HG02623 (cell line): ENCODE data around the gene PDE2A.

Experiments
- ATAC-seq: cut with Tn5 transposase; IDR thresholded peaks from one replicate; pipeline ENCODE4 v1.9.1; 2021; ENCODE audit warnings: moderate library complexity; ENCODE audit not compliant: unreplicated experiment

PDE2A gene

DNA sequence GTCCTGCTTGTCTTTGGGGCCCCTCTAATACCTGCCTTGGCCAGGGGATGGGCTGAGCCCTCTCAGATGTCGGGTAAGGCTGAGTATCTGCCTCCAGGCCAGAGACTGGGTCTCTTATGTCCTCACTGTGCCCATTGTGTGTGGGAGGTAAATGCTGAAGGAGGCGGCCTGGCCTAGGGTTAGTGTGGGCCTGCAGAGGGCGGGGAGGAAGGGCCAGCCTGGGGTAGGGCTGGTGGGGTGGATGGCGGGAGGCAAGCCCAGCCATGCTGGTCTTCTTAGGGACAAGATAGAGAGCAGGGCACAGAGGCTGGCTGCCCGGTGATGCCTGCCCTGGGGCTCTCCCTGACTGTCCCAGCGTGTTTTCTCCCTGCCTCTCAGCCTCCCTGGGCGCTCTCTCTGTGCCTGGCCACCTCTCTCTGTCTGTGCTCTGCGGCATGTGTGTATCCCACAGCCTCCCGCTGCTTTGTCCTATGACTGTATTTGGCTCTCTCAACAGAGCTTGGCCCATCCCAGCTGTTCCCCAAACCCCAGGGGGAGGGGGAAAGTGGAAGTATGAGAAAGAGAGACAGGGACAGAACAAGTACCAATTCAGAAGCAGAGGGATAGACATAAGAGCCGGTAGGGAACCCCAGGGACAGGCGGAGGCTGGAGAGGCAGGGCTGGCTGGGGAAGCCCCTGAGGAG lies 57.0 kb downstream of the PDE2A start:
- no peak for ATAC-seq

DNA sequence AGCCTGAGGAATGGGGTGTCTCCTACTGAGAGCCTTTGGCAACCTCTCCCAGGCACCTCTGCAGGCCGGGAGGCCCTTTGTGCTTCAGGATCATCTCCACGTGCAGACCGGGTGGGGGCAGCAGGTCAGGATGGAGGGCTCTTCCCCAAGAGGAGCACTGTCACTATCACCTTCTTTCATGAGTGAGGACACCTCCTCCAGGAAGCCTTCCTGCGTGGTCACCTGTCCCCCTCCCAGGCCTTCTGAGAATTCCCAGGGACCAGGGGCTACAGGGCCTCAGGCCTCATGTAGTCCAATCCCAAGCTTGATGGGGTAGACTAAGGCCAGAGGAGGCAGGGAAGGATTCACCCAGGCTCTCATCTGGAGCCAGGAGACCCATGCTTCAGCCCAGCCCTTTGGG lies 57.6 kb downstream of the PDE2A start:
- no peak for ATAC-seq

- ATAC-seq = no peak
Measured at GRCh38 chr11:72615329-72615728, 58.9 kb downstream of the PDE2A start.

GRCh38 chr11:72614381-72614780 lies 59.8 kb downstream of the PDE2A start:
- no peak for ATAC-seq

DNA sequence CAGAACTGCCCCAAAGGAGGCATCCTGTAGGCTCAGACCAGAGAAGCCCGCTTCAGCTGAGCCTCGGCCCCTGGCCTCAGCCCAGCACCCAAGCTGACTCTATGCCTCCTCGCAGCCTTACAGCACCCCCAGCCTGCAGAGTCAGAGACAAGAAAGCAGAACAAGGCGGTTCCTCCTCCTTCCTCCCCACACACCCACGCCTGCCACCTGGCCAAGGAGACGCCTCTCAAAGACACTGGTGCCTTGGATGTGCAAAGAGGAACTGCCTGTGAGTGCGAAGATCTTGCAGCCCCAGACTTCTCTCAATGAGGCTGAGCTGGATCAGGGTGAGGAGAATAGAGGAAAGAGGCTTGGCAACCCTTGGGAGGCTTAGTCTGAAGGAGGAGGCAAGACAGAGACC lies 60.2 kb downstream of the PDE2A start:
- no peak for ATAC-seq

- no peak for ATAC-seq
Measured at GRCh38 chr11:72613450-72613849, 60.8 kb downstream of the PDE2A start.

- ATAC-seq = no peak
Measured at GRCh38 chr11:72609476-72609875, 64.7 kb downstream of the PDE2A start.

GRCh38 chr11:72609045-72609444 lies 65.2 kb downstream of the PDE2A start:
- no peak for ATAC-seq

GRCh38 chr11:72607496-72607895 lies 66.7 kb downstream of the PDE2A start:
- ATAC-seq = no peak

- no peak for ATAC-seq
Measured at GRCh38 chr11:72606748-72607468, 67.3 kb downstream of the PDE2A start.

DNA sequence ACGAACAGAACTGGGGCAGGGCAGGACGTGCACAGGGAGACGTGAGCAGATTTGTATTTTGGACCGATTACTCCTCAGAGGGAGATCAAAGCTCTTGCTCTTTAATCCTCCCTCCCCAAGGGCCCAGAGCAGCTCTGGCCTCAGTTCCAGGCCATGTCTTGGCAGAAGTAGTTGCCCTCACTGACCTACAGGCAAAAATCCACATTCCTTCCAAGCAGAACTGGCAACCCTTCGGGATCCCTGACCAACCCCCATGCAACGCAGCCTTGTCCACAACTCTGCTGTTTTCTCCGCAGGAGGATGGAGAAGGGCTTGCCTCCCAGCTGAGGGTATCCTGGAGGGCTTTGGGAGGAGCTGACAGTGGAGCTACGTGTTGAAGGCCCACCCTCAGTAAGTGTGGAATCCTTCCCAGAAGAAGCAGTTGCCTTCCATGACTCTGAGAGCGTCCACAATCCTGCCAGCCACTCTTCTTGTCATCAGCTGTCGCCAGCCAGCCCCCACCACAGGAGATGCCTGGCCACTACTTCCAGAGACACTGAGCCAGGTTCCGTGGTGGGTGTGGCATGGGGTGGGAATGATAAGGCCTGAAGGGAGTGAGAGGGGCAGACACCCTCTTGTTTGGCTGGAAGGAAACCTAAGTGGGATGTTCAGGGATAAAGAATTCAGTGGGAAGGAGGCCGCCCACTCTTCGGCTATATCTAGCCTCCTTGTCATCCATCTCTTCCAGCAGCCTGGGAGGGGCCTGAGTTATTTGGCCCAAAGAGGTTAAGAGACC lies 68.1 kb downstream of the PDE2A start:
- ATAC-seq = no peak

- ATAC-seq = no peak
Measured at GRCh38 chr11:72604256-72604655, 70.0 kb downstream of the PDE2A start.

DNA sequence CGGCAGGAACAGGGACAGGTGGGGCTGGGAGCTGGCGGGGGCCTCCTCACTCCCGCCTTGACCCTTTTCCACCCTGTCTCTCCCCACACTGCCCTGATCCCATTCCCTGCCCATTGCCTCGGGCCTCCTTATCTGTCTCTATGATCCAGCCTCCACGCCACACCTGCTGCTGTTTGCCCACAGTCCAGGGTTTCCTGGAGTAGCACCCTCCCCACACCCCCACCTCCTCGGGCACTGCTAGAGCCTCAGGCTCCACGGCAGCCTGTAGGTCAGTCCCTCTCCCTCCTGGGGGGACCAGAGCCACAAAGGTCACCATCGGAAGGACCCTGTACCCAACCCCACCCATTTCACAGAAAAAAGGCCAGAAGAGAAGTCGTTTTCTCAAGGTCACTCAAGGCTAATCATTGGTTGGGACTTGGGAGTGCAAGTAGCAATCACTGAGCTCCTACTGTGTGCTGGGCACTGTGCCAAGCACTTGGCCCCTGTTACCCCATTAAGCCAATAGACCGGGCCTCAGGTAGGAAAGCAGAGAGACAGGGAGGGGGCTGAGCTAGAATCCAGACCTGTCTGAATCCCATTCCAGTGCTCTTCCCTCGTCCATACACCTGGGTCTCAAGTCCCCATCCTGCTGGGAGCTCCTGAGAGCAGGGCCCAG lies 71.8 kb downstream of the PDE2A start:
- ATAC-seq = no peak

DNA sequence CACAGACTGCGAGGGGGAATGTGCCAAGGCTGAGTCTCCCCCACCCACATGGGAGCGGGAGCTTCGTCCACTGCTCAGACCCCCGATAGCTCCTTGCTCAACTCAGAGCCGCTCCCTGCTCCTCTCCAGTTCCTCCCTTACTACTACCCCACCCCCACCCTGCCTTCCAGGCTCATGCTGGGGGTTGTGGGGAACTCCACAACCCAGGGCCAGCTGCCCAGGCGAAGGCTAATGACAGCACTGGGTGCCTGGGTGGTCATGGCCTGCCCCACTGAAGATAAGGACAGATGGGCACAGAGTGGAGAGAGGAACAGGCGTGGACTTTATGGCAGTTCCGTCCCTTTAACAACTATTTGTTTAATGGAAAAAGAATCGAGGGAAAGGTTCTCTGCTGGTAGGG lies 73.7 kb downstream of the PDE2A start:
- ATAC-seq = no peak

GRCh38 chr11:72599325-72600117 lies 74.7 kb downstream of the PDE2A start:
- ATAC-seq = no peak

GRCh38 chr11:72598906-72599305 lies 75.3 kb downstream of the PDE2A start:
- no peak for ATAC-seq

- no peak for ATAC-seq
Measured at GRCh38 chr11:72598466-72598865, 75.8 kb downstream of the PDE2A start.

GRCh38 chr11:72597721-72598120 lies 76.5 kb downstream of the PDE2A start:
- no peak for ATAC-seq

DNA sequence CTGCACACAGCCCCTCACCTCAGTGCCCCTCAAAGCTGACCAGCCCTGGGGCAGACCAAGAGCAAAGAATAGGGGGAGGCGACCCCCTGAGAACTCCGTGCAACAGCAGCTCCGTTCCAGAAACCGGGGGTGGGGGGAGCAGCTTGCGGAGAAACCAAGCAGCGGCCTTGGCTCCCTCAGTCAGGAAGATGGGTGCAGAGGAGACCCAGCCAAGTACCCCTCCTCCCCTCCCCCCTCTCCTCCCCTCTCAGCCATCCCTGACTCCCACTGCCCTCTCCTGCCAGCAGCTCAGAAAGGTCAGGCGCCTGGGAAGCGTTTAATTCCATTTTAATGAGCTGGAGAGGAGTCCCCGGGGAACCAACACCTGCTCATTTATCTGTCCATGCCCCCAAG lies 78.9 kb downstream of the PDE2A start:
- no peak for ATAC-seq

GRCh38 chr11:72594493-72595291 lies 79.5 kb downstream of the PDE2A start:
- ATAC-seq = no peak
